ENCODE data around the gene METTL6.

DNA sequence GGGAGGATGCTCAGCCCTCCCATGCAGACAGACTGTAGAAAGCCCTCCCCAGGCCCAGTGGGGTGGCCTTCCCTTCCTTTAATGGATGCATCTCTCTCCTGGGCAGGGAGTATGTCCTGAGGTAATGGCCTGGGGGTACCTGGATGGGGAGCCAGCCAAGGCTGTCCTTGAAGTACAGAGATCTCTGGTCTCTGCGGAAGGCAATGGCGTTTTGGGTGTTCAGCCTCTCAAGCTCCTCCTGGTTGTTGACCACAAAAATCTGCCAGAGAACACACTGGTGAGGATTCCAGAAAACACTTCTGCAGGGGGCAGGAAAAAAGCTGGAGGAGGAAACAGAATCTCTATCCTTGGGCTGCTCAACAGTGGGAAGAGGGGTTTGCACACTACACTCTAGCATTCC, 29.0 kb upstream of the METTL6 start:
- TF ChIP-seq, protein P1, sequence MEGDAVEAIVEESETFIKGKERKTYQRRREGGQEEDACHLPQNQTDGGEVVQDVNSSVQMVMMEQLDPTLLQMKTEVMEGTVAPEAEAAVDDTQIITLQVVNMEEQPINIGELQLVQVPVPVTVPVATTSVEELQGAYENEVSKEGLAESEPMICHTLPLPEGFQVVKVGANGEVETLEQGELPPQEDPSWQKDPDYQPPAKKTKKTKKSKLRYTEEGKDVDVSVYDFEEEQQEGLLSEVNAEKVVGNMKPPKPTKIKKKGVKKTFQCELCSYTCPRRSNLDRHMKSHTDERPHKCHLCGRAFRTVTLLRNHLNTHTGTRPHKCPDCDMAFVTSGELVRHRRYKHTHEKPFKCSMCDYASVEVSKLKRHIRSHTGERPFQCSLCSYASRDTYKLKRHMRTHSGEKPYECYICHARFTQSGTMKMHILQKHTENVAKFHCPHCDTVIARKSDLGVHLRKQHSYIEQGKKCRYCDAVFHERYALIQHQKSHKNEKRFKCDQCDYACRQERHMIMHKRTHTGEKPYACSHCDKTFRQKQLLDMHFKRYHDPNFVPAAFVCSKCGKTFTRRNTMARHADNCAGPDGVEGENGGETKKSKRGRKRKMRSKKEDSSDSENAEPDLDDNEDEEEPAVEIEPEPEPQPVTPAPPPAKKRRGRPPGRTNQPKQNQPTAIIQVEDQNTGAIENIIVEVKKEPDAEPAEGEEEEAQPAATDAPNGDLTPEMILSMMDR (IDR thresholded peaks at IDR 0.05; ENCODE audit: low read length), result no peak
- TF ChIP-seq EZH2 (IDR thresholded peaks at IDR 0.05; ENCODE audit: borderline replicate concordance, low read length), result no peak

Data from OCI-LY1 (cell line).